ENCODE data around the gene SUCLG2.

SUCLG2 gene

GRCh38 chr3:67648229-67648628 lies 6.2 kb downstream of the SUCLG2 start:
- H3K36me3 ChIP-seq (ENCODE audit: control insufficient read depth, low read depth, low read length), result no peaks in the 10 kb centered on the region
- H3K9me3 ChIP-seq (ENCODE audit: control insufficient read depth, low read depth, low read length), result no peaks in the 10 kb centered on the region
- H3K4me1 ChIP-seq (ENCODE audit: control insufficient read depth, low read depth, low read length), result no peaks in the 10 kb centered on the region
- no peak overlapping the region for H3K4me3 ChIP-seq (ENCODE audit: low read length)
- no peak overlapping the region for H3K9ac ChIP-seq (ENCODE audit: low read length)
- no peak overlapping the region for H3K27ac ChIP-seq (ENCODE audit: low read length)
- no peaks in the 10 kb centered on the region for H3K27me3 ChIP-seq (ENCODE audit: control insufficient read depth, insufficient read depth, low read length)

GRCh38 chr3:67647390-67647878 lies 7.0 kb downstream of the SUCLG2 start:
- Histone ChIP-seq H3K9me3 (ENCODE audit: control insufficient read depth, low read depth, low read length) (no peaks in the 10 kb centered on the region), H3K27me3 (ENCODE audit: control insufficient read depth, insufficient read depth, low read length) (no peaks in the 10 kb centered on the region), H3K4me3 (ENCODE audit: low read length) (no peak overlapping the region), H3K36me3 (ENCODE audit: control insufficient read depth, low read depth, low read length) (no peaks in the 10 kb centered on the region), H3K4me1 (ENCODE audit: control insufficient read depth, low read depth, low read length) (no peaks in the 10 kb centered on the region), H3K9ac (ENCODE audit: low read length) (no peak overlapping the region), H3K27ac (ENCODE audit: low read length) (no peak overlapping the region)

GRCh38 chr3:67646586-67647234 lies 7.7 kb downstream of the SUCLG2 start:
- H3K9ac ChIP-seq (ENCODE audit: low read length), result no peak overlapping the region
- H3K4me3 ChIP-seq (ENCODE audit: low read length), result no peak overlapping the region
- no peaks in the 10 kb centered on the region for H3K36me3 ChIP-seq (ENCODE audit: control insufficient read depth, low read depth, low read length)
- H3K27ac ChIP-seq (ENCODE audit: low read length), result no peak overlapping the region
- no peaks in the 10 kb centered on the region for H3K9me3 ChIP-seq (ENCODE audit: control insufficient read depth, low read depth, low read length)
- no peaks in the 10 kb centered on the region for H3K4me1 ChIP-seq (ENCODE audit: control insufficient read depth, low read depth, low read length)
- no peaks in the 10 kb centered on the region for H3K27me3 ChIP-seq (ENCODE audit: control insufficient read depth, insufficient read depth, low read length)

- Histone ChIP-seq H3K9me3 (ENCODE audit: control insufficient read depth, low read depth, low read length) (no peaks in the 10 kb centered on the region), H3K36me3 (ENCODE audit: control insufficient read depth, low read depth, low read length) (no peaks in the 10 kb centered on the region), H3K27ac (ENCODE audit: low read length) (no peak overlapping the region), H3K9ac (ENCODE audit: low read length) (no peak overlapping the region), H3K27me3 (ENCODE audit: control insufficient read depth, insufficient read depth, low read length) (no peaks in the 10 kb centered on the region), H3K4me1 (ENCODE audit: control insufficient read depth, low read depth, low read length) (no peaks in the 10 kb centered on the region), H3K4me3 (ENCODE audit: low read length) (no peak overlapping the region)
Measured at GRCh38 chr3:67644827-67645226, 9.6 kb downstream of the SUCLG2 start.

- Histone ChIP-seq H3K9me3 (ENCODE audit: control insufficient read depth, low read depth, low read length) (no peaks in the 10 kb centered on the region), H3K27ac (ENCODE audit: low read length) (no peak overlapping the region), H3K4me3 (ENCODE audit: low read length) (no peak overlapping the region), H3K36me3 (ENCODE audit: control insufficient read depth, low read depth, low read length) (no peaks in the 10 kb centered on the region), H3K4me1 (ENCODE audit: control insufficient read depth, low read depth, low read length) (no peaks in the 10 kb centered on the region), H3K27me3 (ENCODE audit: control insufficient read depth, insufficient read depth, low read length) (no peaks in the 10 kb centered on the region), H3K9ac (ENCODE audit: low read length) (no peak overlapping the region)
Measured at GRCh38 chr3:67642734-67643133, 11.7 kb downstream of the SUCLG2 start.

GRCh38 chr3:67642190-67642589 lies 12.2 kb downstream of the SUCLG2 start:
- no peaks in the 10 kb centered on the region for H3K36me3 ChIP-seq (ENCODE audit: control insufficient read depth, low read depth, low read length)
- H3K27me3 ChIP-seq (ENCODE audit: control insufficient read depth, insufficient read depth, low read length), result no peaks in the 10 kb centered on the region
- H3K4me3 ChIP-seq (ENCODE audit: low read length), result no peak overlapping the region
- no peak overlapping the region for H3K9ac ChIP-seq (ENCODE audit: low read length)
- no peak overlapping the region for H3K27ac ChIP-seq (ENCODE audit: low read length)
- H3K4me1 ChIP-seq (ENCODE audit: control insufficient read depth, low read depth, low read length), result no peaks in the 10 kb centered on the region
- no peaks in the 10 kb centered on the region for H3K9me3 ChIP-seq (ENCODE audit: control insufficient read depth, low read depth, low read length)

- Histone ChIP-seq H3K4me1 (ENCODE audit: control insufficient read depth, low read depth, low read length) (no peaks in the 10 kb centered on the region), H3K27me3 (ENCODE audit: control insufficient read depth, insufficient read depth, low read length) (no peaks in the 10 kb centered on the region), H3K9ac (ENCODE audit: low read length) (no peak overlapping the region), H3K27ac (ENCODE audit: low read length) (no peak overlapping the region), H3K9me3 (ENCODE audit: control insufficient read depth, low read depth, low read length) (no peaks in the 10 kb centered on the region), H3K36me3 (ENCODE audit: control insufficient read depth, low read depth, low read length) (no peaks in the 10 kb centered on the region), H3K4me3 (ENCODE audit: low read length) (no peak overlapping the region)
Measured at GRCh38 chr3:67641451-67641850, 13.0 kb downstream of the SUCLG2 start.

GRCh38 chr3:67640023-67640660 lies 14.3 kb downstream of the SUCLG2 start:
- no peak overlapping the region for H3K9ac ChIP-seq (ENCODE audit: low read length)
- H3K27ac ChIP-seq (ENCODE audit: low read length), result no peak overlapping the region
- H3K9me3 ChIP-seq (ENCODE audit: control insufficient read depth, low read depth, low read length), result no peaks in the 10 kb centered on the region
- H3K27me3 ChIP-seq (ENCODE audit: control insufficient read depth, insufficient read depth, low read length), result no peaks in the 10 kb centered on the region
- H3K4me3 ChIP-seq (ENCODE audit: low read length), result no peak overlapping the region
- H3K36me3 ChIP-seq (ENCODE audit: control insufficient read depth, low read depth, low read length), result no peaks in the 10 kb centered on the region
- peaks cover 4% of the 10 kb centered on the region for H3K4me1 ChIP-seq (ENCODE audit: control insufficient read depth, low read depth, low read length)

GRCh38 chr3:67637255-67637900 lies 17.0 kb downstream of the SUCLG2 start:
- Histone ChIP-seq H3K36me3 (ENCODE audit: control insufficient read depth, low read depth, low read length) (no peaks in the 10 kb centered on the region), H3K9ac (ENCODE audit: low read length) (no peak overlapping the region), H3K27ac (ENCODE audit: low read length) (no peak overlapping the region), H3K27me3 (ENCODE audit: control insufficient read depth, insufficient read depth, low read length) (no peaks in the 10 kb centered on the region), H3K4me3 (ENCODE audit: low read length) (no peak overlapping the region), H3K4me1 (ENCODE audit: control insufficient read depth, low read depth, low read length) (peaks cover 4% of the 10 kb centered on the region), H3K9me3 (ENCODE audit: control insufficient read depth, low read depth, low read length) (no peaks in the 10 kb centered on the region)

GRCh38 chr3:67635806-67636205 lies 18.6 kb downstream of the SUCLG2 start:
- no peak overlapping the region for H3K9ac ChIP-seq (ENCODE audit: low read length)
- H3K9me3 ChIP-seq (ENCODE audit: control insufficient read depth, low read depth, low read length), result no peaks in the 10 kb centered on the region
- no peaks in the 10 kb centered on the region for H3K27me3 ChIP-seq (ENCODE audit: control insufficient read depth, insufficient read depth, low read length)
- no peak overlapping the region for H3K4me3 ChIP-seq (ENCODE audit: low read length)
- H3K27ac ChIP-seq (ENCODE audit: low read length), result no peak overlapping the region
- H3K36me3 ChIP-seq (ENCODE audit: control insufficient read depth, low read depth, low read length), result no peaks in the 10 kb centered on the region
- peaks cover 4% of the 10 kb centered on the region for H3K4me1 ChIP-seq (ENCODE audit: control insufficient read depth, low read depth, low read length)

GRCh38 chr3:67635257-67635656 lies 19.2 kb downstream of the SUCLG2 start:
- no peaks in the 10 kb centered on the region for H3K36me3 ChIP-seq (ENCODE audit: control insufficient read depth, low read depth, low read length)
- peaks cover 5% of the 10 kb centered on the region for H3K4me1 ChIP-seq (ENCODE audit: control insufficient read depth, low read depth, low read length)
- H3K9ac ChIP-seq (ENCODE audit: low read length), result no peak overlapping the region
- H3K4me3 ChIP-seq (ENCODE audit: low read length), result no peak overlapping the region
- H3K27ac ChIP-seq (ENCODE audit: low read length), result no peak overlapping the region
- H3K27me3 ChIP-seq (ENCODE audit: control insufficient read depth, insufficient read depth, low read length), result no peaks in the 10 kb centered on the region
- H3K9me3 ChIP-seq (ENCODE audit: control insufficient read depth, low read depth, low read length), result no peaks in the 10 kb centered on the region
